GF-D8 (cell line): Measurements from ENCODE around the gene URGCP.

Experiments
- DNase-seq: peaks from one replicate; lab custom pipeline; 2025; lab: John Stamatoyannopoulos, UW

Gene URGCP

GRCh38 chr7:43876241-43876640 is 30.2 kb downstream of the URGCP start:
- DNase-seq, result no peak

- DNase-seq, result no peak
Measured at GRCh38 chr7:43873300-43873699, 33.1 kb downstream of the URGCP start.

GRCh38 chr7:43872406-43873110 is 33.8 kb downstream of the URGCP start:
- DNase-seq, result no peak

DNA sequence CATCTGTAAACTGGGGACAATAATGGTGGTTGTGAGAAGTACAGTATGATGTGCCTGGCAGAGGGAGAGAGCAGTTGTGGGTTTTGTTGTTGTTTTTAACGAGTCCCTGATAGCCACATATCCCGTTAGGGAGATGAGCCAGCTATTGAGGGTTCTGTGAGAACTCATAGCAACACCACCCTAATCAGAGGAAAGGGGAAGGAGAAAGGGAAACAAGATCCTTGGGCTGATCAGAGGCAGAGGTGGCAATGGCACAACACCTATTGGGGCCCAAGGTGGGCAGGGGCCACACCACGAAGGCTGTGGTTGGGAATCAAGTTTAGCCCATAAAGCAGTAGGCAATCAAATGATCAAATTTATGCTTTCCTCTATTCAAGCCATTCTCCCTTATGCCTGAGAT is 35.3 kb downstream of the URGCP start:
- DNase-seq, result no peak

- no peak for DNase-seq
Measured at GRCh38 chr7:43870316-43870715, 36.1 kb downstream of the URGCP start.

- peak; percentile 66 for DNase-seq
Measured at GRCh38 chr7:43869867-43870240, 36.5 kb downstream of the URGCP start.

DNA sequence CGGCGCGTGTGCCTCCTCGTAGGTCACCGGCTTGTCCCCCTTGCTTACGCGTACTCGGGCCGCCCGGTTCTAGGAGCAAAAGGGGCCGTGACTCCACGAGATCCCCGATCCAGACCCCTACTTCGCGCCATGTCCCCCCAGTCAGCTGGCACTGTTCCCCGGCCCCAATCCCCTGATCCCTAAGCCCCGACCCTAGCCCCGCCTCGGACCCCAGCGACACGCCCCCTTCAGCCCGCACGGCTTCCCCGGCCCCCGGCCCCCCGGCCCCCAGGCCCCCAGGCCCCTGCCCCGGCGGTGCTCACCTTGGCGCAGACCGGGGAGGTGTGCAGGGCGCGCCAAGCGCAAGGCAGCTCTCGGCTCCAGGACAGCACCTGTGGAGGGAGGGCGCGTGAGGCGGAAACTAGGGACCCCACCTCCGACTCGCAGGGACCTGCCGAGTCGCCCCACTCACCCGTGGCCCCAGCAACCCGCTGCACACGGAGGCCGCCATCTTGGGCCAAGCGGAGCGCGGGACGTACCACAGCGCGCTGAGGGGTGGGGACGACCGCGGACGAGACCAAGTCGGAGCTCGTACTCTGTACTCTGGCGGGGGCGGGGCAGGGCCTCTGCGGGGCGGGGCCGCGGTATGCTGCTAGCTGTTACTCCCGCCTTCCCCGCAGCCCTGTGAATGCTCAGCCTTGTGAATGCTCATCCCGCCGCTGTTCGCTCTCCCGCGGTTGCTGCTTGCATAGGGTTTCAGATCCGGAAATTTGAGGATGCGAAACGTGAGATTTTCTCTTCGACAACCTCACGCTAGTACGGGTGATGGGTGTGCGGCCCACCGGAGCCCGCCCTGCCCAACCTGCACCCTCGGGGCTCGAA is 37.2 kb downstream of the URGCP start, which contains the start of gene MRPS24:
Gene MRPS24 (minus strand): TSS at position 512 of the 861 bp plus-strand sequence. CDS start 22 bp downstream, at position 490.
- peak; percentile 91 for DNase-seq

DNA sequence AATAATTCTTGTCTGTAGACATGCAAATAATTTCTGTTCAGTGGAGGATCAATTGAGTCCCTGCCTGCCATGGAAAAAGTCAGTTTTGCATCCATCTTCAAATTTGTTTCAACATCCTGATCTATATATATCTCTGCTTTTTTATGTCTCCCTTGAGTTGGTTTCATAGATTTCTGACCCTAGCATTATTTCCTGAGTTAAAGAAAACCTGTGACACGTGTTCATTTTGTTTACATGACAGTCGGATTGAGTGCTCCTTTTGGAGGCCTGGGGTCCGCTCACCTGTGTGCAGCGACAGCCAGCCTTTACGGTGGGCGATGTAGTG is 37.8 kb downstream of the URGCP start:
- no peak for DNase-seq

DNA sequence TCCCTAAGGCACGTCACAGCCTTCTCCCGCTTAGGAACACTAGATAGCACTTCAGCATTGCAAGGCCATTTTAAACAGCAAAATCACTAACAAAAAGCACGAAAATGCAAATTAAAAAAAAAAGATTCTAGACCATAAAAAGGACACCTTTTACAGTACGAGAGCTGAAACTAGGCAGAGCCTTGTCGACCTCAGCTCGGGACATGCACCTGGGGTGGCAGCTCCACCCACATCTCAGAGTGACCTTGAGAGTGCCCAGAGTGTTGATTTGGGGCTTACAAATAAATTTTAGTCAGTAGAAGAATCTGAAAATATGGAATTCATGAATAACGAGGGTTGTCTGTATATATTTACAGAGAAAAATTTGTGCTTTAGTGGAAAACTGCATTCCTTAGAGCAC is 38.2 kb downstream of the URGCP start:
- no peak for DNase-seq

DNA sequence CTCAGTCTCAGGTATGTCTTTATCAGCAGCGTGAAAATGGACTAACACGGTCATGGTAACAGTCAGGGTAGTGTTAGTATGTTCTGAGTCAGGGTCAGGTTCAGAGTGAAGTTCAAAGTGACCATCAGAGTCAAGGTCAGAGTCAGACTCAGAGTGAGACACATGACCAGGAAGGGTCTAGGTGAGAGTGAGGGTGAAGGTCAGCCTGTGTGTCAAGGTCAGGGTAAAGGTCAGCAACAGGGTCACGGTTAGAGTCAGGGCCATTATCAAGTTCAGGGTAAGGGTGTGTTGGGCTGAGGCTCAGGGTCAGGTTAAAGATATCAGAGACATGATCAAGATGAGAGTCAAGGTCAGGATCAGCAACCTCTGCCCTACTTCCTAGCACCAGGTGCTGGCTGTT is 41.1 kb downstream of the URGCP start:
- no peak for DNase-seq

- no peak for DNase-seq
Measured at GRCh38 chr7:43864126-43864525, 42.3 kb downstream of the URGCP start.

DNA sequence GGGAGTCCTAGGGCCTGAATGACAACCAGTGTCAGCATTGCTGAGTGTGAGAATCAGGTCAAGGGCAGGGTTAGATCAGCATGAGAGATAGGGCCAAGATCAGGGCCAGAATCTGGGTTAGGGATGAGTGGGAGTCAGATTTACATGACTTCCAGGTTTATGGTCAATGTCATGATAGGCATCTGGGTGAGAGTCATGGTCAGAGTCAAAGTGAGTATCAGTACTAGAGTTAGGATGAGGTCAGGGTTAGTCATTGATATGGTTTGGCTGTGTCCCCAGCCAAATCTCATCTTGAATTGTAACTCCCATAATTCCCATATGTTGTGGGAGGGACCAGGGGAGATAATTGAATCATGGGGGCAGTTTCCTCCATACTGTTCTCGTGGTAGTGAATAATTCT is 49.4 kb downstream of the URGCP start:
- no peak for DNase-seq

- DNase-seq, result no peak
Measured at GRCh38 chr7:43856316-43856715, 50.1 kb downstream of the URGCP start.

DNA sequence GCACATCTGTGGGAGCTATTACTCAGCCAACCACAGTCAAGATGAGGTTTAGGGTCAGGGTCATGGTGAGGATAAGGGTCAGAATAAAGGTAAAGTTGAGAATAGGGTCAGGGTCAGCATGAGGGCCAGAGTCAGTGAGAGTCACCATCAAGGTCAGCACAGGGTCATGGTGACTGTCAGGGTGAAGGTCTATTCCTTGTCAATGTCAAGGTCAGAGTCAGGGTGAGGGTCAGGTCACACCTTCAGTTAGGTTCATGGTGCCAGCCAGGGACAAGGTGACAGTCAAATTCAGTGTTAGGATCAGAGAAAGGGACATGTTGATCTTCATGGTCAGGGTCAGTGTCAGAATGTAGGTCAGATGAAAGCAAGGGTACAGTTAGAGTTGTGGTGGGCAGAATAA is 51.2 kb downstream of the URGCP start:
- no peak for DNase-seq

- no peak for DNase-seq
Measured at GRCh38 chr7:43851805-43852204, 54.6 kb downstream of the URGCP start.

DNA sequence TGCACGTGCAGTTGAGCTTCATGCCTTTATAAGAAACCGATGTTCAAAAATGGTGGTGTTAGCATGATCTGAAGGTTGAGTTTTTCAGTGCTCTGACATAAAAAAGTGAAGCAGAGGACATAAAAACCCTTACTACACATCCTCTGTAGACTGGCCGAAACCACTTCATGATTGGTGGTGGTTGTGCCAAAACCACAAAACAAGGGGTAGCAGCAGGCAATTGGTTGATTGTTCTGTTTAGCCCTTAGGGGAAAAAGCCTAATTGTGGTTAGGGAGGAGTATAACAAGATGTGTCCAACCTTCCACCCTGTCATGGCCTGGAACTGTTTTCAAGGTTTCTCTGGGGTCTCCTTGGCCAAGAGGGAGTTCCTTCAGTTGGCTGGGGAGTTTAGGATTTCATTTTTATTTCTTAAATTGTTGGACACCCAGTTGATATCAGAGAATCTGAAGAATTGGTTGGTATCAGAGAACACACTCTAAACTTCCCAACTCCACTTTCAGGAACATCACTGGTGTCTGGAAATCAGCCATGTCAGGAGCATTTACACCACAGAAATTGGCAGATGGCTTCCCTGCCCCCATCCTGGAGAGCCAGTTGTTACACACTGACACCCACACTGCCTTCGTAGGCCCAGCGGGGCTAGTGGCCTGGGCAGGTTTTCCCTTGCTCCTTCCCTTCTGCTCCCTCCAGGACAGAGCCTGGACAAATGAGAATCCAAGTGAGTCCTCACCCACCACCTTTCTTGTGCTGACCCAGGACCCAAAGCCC is 55.9 kb downstream of the URGCP start:
- peak; percentile 24 for DNase-seq

- no peak for DNase-seq
Measured at GRCh38 chr7:43849047-43849446, 57.3 kb downstream of the URGCP start.

DNA sequence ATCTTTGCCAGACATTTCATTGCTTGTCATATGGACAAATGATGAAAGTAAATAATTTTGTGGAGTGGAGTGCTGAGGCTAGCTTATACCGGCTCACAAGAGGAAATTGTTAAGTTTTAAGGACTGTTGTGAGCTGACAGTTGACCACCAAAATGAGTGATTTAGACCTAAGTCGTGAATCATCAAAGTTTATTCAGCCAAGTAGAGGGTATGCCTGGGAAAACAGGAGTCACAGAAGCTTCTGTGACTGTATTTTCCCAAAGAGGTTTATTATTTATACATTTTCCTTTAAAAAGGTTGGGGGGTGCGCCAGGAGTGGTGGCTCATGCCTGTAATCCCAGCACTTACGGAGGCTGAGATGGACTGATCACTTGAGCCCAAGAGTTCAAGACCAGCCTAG is 58.9 kb downstream of the URGCP start:
- no peak for DNase-seq

- DNase-seq, result no peak
Measured at GRCh38 chr7:43844662-43845061, 61.7 kb downstream of the URGCP start.

- DNase-seq, result no peak
Measured at GRCh38 chr7:43844257-43844656, 62.1 kb downstream of the URGCP start.

- DNase-seq, result no peak
Measured at GRCh38 chr7:43843296-43843695, 63.1 kb downstream of the URGCP start.

GRCh38 chr7:43838201-43838658 is 68.2 kb downstream of the URGCP start:
- DNase-seq, result no peak
